Caco-2 (cell line): Measurements from ENCODE around the gene AHRR. TPM values are rescaled to one million over a fixed set of nuclear protein-coding genes. Genes with fewer than 3 reads are reported as not detected.

Experiments
- BruUV-seq: library from RNA; stranded (reverse); fragments of 400-500 nt; replicated peaks from 2 replicates; lab custom pipeline; 2021; lab: Mats Ljungman, UMichigan
- CTCF ChIA-PET: fragments of 300-600 bp; sonication (Branson Sonifier 250); formaldehyde crosslinking; loops from one replicate; lab custom pipeline; 2022; ENCODE audit warnings: antibody characterized with exemption; lab: Charles Lee
- POLR2A ChIA-PET: fragments of 300-600 bp; sonication (Branson Sonifier 250); formaldehyde crosslinking; loops from one replicate; lab custom pipeline; 2022; ENCODE audit warnings: antibody characterized with exemption; lab: Charles Lee
- DNase-seq, 2 experiments: peaks; one replicate each; pipeline versions ENCODE4 v3.0.0 to v3.0.0-alpha.2; 2020 to 2022
- H3K27me3 ChIP-seq: replicated peaks from 2 replicates; pipeline ENCODE4 v1.6.0; 2011; ENCODE audit warnings: low read length; ENCODE audit not compliant: control insufficient read depth, insufficient read depth
- H3K36me3 ChIP-seq: 2 replicates; pipeline ENCODE4 v1.5.1; 2011; ENCODE audit warnings: low read length; ENCODE audit not compliant: control insufficient read depth, insufficient read depth
- H3K4me1 ChIP-seq: fragments of 250-450 bp; sonication (Bioruptor Pico); 2 replicates; pipeline ENCODE4 v1.5.1; 2020; ENCODE audit warnings: mild to moderate bottlenecking
- H3K4me3 ChIP-seq: 2 replicates; pipeline ENCODE4 v1.5.1; 2011; ENCODE audit warnings: low read depth, mild to moderate bottlenecking, control low read depth, low read length
- H3K9me3 ChIP-seq: fragments of 250-450 bp; sonication (Bioruptor Pico); 2 replicates; pipeline ENCODE4 v1.5.1; 2020; ENCODE audit warnings: mild to moderate bottlenecking, moderate library complexity
- H3K27ac Mint-ChIP-seq: one replicate; pipeline ENCODE4 v1.8.0; 2022; ENCODE audit warnings: mixed read lengths; ENCODE audit not compliant: unreplicated experiment
- H3K27me3 Mint-ChIP-seq: one replicate; pipeline ENCODE4 v1.8.0; 2022; ENCODE audit warnings: mixed read lengths; ENCODE audit not compliant: insufficient read depth, unreplicated experiment
- H3K36me3 Mint-ChIP-seq: one replicate; pipeline ENCODE4 v1.8.0; 2022; ENCODE audit warnings: mild to moderate bottlenecking, mixed read lengths; ENCODE audit not compliant: insufficient read depth, unreplicated experiment
- H3K4me1 Mint-ChIP-seq: one replicate; pipeline ENCODE4 v1.8.0; 2022; ENCODE audit warnings: low read depth, mixed read lengths; ENCODE audit not compliant: unreplicated experiment
- H3K4me3 Mint-ChIP-seq: one replicate; pipeline ENCODE4 v1.8.0; 2022; ENCODE audit warnings: mild to moderate bottlenecking, moderate library complexity, mixed read lengths; ENCODE audit not compliant: unreplicated experiment
- H3K9me3 Mint-ChIP-seq: one replicate; pipeline ENCODE4 v1.8.0; 2022; ENCODE audit warnings: mixed read lengths; ENCODE audit not compliant: unreplicated experiment
- CTCF ChIP-seq, 2 experiments: fragments of 200-600 bp in 1 of 2; IDR thresholded peaks; 1 replicate in 1 of 2; 2 replicates in 1 of 2; pipeline versions ENCODE4 v1.5.1 to v1.8.0; 2011 to 2022; ENCODE audit warnings: antibody characterized with exemption in 1 of 2, control low read depth in 1 of 2, inconsistent platforms in 1 of 2, low read depth in 1 of 2, low read length in 1 of 2, mild to moderate bottlenecking in 1 of 2, moderate library complexity in 1 of 2; ENCODE audit not compliant: insufficient read depth in 1 of 2, severe bottlenecking in 1 of 2, unreplicated experiment in 1 of 2
- intact Hi-C: fragments of 100-400 bp; cut with micrococcal nuclease; formaldehyde crosslinking; loops from one replicate; pipeline ENCODE4 v1.10.0; 2022; ENCODE audit not compliant: unreplicated experiment
- total RNA-seq: library from RNA; stranded (reverse); gene quantifications from 2 replicates; pipeline ENCODE4 v1.2.3, GENCODE V29; 2022

The AHRR gene
- total RNA-seq, 1 experiment from 2014 or later, result 1.1 TPM

GRCh38 chr5:442335-443238 is 121.1 kb downstream of the AHRR start, which contains the start of gene EXOC3:
Gene EXOC3 (plus strand): TSS chr5:443176. CDS start chr5:446206, 3,030 bp downstream.
- TSS peak; percentile 86 for BruUV-seq
- peak within 1 kb of the TSS; percentile 89 for H3K4me3 Mint-ChIP-seq
- TF ChIP-seq CTCF (IDR thresholded peaks at IDR 0.05; ENCODE audit: insufficient read depth in 1 of 2, low read depth in 1 of 2, low read length in 1 of 2, severe bottlenecking in 1 of 2, unreplicated experiment in 1 of 2), result no peak
- peaks cover 20% of the 10 kb centered on the region for H3K36me3 Mint-ChIP-seq
- peak within 1 kb of the TSS; percentile 84 for H3K27ac Mint-ChIP-seq
- H3K9me3 Mint-ChIP-seq, result no peaks in the 10 kb centered on the region
- H3K4me3 ChIP-seq, result peak within 1 kb of the TSS; percentile 97
- H3K9me3 ChIP-seq, result no peaks in the 10 kb centered on the region
- peaks cover 4% of the 10 kb centered on the region for H3K36me3 ChIP-seq
- intact Hi-C loops, result loop anchor here (10.0 kb wide), 1 partner anchor 172 kb away; the partner anchor contains the start of gene CEP72
- DNase-seq, result peak; percentile 56 to 78
- H3K27me3 Mint-ChIP-seq, result peaks cover 2% of the 10 kb centered on the region
- ChIA-PET POLR2A (no interaction called here), CTCF (no interaction called here)
- no peaks in the 10 kb centered on the region for H3K4me1 ChIP-seq
- H3K27me3 ChIP-seq, result no peaks in the 10 kb centered on the region
- no peaks in the 10 kb centered on the region for H3K4me1 Mint-ChIP-seq

- POLR2A ChIA-PET, result no interaction called here
- Mint-ChIP-seq H3K27ac (peak overlapping the region; percentile 64), H3K4me3 (peak overlapping the region; percentile 89), H3K36me3 (peaks cover 28% of the 10 kb centered on the region), H3K4me1 (no peaks in the 10 kb centered on the region), H3K9me3 (no peaks in the 10 kb centered on the region), H3K27me3 (peaks cover 2% of the 10 kb centered on the region)
- peaks cover 10% of the 10 kb centered on the region for H3K36me3 ChIP-seq
- H3K4me3 ChIP-seq, result peak overlapping the region; percentile 97
- no peaks in the 10 kb centered on the region for H3K27me3 ChIP-seq
- TF ChIP-seq CTCF (IDR thresholded peaks at IDR 0.05; ENCODE audit: insufficient read depth in 1 of 2, low read depth in 1 of 2, low read length in 1 of 2, severe bottlenecking in 1 of 2, unreplicated experiment in 1 of 2), result no peak
- H3K4me1 ChIP-seq, result no peaks in the 10 kb centered on the region
- no peaks in the 10 kb centered on the region for H3K9me3 ChIP-seq
- peak in 1 of 2 experiments; percentile 46 for DNase-seq
- BruUV-seq, result no TSS peak
- CTCF ChIA-PET, result no interaction called here
- intact Hi-C loops, result loop anchor here (10.0 kb wide), 1 partner anchor 171 kb away; the partner anchor contains the start of gene CEP72
Observed at GRCh38 chr5:443239-444151, 122.0 kb downstream of the AHRR start.

GRCh38 chr5:444226-444625 is 122.7 kb downstream of the AHRR start:
- intact Hi-C loops, result loop anchor here (10.0 kb wide), 1 partner anchor 171 kb away; the partner anchor contains the start of gene CEP72
- CTCF ChIA-PET, result no interaction called here
- no peak overlapping the region for H3K27ac Mint-ChIP-seq

More at GRCh38 chr5:444226-444625, 122.7 kb downstream of the AHRR start:
- Mint-ChIP-seq H3K27me3 (peaks cover 2% of the 10 kb centered on the region), H3K36me3 (peaks cover 36% of the 10 kb centered on the region), H3K4me1 (no peaks in the 10 kb centered on the region), H3K4me3 (peak overlapping the region; percentile 89), H3K9me3 (no peaks in the 10 kb centered on the region)
- no TSS peak for BruUV-seq
- no peaks in the 10 kb centered on the region for H3K4me1 ChIP-seq
- no peak for TF ChIP-seq CTCF (IDR thresholded peaks at IDR 0.05; ENCODE audit: insufficient read depth in 1 of 2, low read depth in 1 of 2, low read length in 1 of 2, severe bottlenecking in 1 of 2, unreplicated experiment in 1 of 2)
- POLR2A ChIA-PET, result no interaction called here
- peaks cover 10% of the 10 kb centered on the region for H3K36me3 ChIP-seq
- H3K9me3 ChIP-seq, result no peaks in the 10 kb centered on the region
- no peak for DNase-seq
- H3K4me3 ChIP-seq, result peak overlapping the region; percentile 97
- H3K27me3 ChIP-seq, result no peaks in the 10 kb centered on the region
